Smooth muscle cell (in vitro differentiated cells): Measurements from ENCODE around the gene LRRC28. TPM values are rescaled to one million over a fixed set of nuclear protein-coding genes. Genes with fewer than 3 reads are reported as not detected.

Source experiments
- DNase-seq: peaks from one replicate; lab custom pipeline; 2025; ENCODE audit not compliant: unreplicated experiment; lab: John Stamatoyannopoulos, UW
- H2AFZ ChIP-seq: fragments of 200-600 bp; sonication (generic); 2 replicates; pipeline ENCODE4 v1.6.0; 2016; ENCODE audit warnings: antibody characterized with exemption, low read depth, mild to moderate bottlenecking
- H3F3A ChIP-seq: fragments of 200-600 bp; sonication (generic); 2 replicates; pipeline ENCODE4 v1.6.0; 2017; ENCODE audit warnings: antibody characterized with exemption, low read depth
- H3K27ac ChIP-seq: fragments of 200-600 bp; sonication (generic); 2 replicates; pipeline ENCODE4 v1.5.1; 2016; ENCODE audit warnings: low read depth, mild to moderate bottlenecking
- H3K27me3 ChIP-seq: fragments of 200-600 bp; sonication (generic); 2 replicates; pipeline ENCODE4 v1.6.1; 2016; ENCODE audit warnings: low read depth, mild to moderate bottlenecking
- H3K36me3 ChIP-seq: fragments of 200-600 bp; sonication (generic); 2 replicates; pipeline ENCODE4 v1.5.1; 2016; ENCODE audit warnings: low read depth
- H3K4me1 ChIP-seq: fragments of 200-600 bp; sonication (generic); 2 replicates; pipeline ENCODE4 v1.5.1; 2016; ENCODE audit warnings: low read depth
- H3K4me2 ChIP-seq: fragments of 200-600 bp; sonication (generic); 2 replicates; pipeline ENCODE4 v1.6.0; 2016; ENCODE audit warnings: mild to moderate bottlenecking
- H3K4me3 ChIP-seq: fragments of 200-600 bp; sonication (generic); 2 replicates; pipeline ENCODE4 v1.5.1; 2016; ENCODE audit warnings: mild to moderate bottlenecking
- H3K79me2 ChIP-seq: fragments of 200-600 bp; sonication (generic); 2 replicates; pipeline ENCODE4 v1.6.0; 2016; ENCODE audit warnings: low read depth, mild to moderate bottlenecking
- H3K9ac ChIP-seq: fragments of 200-600 bp; sonication (generic); 2 replicates; pipeline ENCODE4 v1.6.0; 2016; ENCODE audit warnings: low read depth
- H3K9me3 ChIP-seq: fragments of 200-600 bp; sonication (generic); replicated peaks from 2 replicates; pipeline ENCODE4 v1.5.1; 2016; ENCODE audit warnings: low read depth
- H4K20me1 ChIP-seq: fragments of 200-600 bp; sonication (generic); 2 replicates; pipeline ENCODE4 v1.6.0; 2016; ENCODE audit warnings: low read depth
- WGBS: methylation state at CpG from one replicate; pipeline ENCODE4 v1.1.7; 2016; ENCODE audit warnings: low lambda C conversion rate; 5-methylcytosine and 5-hydroxymethylcytosine counted together
- polyA plus RNA-seq: library from polyadenylated mRNA; unstranded; fragments of >200 nt; fragmentation: Nextera tagmentation; extraction: Ambion mirVana; gene quantifications from 2 replicates; pipeline ENCODE4 v1.2.1, GENCODE V29; 2016
- total RNA-seq: library from RNA; depleted of rRNA; stranded (reverse); fragments of >200 nt; gene quantifications from 2 replicates; pipeline ENCODE4 v1.2.3, GENCODE V29; 2014
- TF ChIP-seq, protein P1 (sequence below): fragments of 200-600 bp; sonication (generic); IDR thresholded peaks from 2 replicates; pipeline ENCODE4 v1.5.1; 2017; ENCODE audit warnings: borderline replicate concordance, mild to moderate bottlenecking, antibody characterized with exemption; ENCODE audit not compliant: insufficient read depth, poor library complexity, severe bottlenecking

The LRRC28 gene
- total and polyA plus RNA-seq, 2 experiments from 2014 or later: 26.5 to 28.8 TPM

DNA sequence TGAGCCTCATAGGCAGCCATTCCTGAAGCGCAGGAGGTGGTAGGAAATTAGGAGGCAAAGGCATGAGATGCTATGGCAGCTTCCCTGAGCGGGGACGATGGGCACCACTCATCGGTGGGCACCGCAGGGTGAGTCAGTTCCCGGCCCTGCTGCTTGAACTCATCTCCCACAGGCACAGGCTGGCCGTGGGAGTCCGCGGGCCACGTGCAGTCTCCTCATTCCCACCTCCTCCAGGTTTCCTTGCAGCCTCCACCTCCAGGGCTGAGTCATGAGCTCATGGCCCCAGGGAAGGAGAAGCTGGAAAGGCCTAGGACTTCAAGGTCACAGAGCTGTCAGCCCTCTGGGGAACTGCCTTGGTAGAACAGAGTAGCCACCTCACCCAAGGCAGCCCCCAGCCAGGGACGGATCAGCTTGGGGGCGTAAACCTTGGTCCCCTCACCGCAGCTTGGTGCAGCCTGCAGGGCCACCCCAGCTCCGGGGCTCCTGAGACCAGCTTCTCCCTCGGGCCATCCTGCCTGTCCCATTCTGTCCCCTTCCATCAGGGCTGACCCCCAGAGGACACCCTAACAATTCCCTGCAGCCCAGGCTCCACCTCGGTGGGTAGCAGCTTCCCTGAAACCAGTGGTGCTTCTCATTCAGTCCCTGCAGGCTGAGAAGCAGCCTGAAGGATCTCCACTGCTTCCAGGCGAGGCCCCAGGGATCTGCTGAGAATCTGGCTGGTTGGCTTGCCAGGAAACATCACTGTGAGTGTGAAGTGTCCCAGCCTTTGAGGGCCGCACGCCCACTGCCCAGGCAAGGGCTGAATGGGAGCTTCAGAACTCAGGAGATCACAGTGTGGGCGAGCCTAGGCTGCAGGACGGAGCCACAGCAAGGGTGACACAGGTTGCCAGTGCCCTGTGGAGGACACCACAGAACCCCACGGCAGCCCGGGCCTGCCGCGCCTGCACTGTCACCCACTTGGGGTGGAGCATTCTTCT lies 163.8 kb downstream of the LRRC28 start:
- no peak overlapping the region for H3K9ac ChIP-seq
- 73% methylated on average over 25 of the region's 25 CpGs for WGBS
- no peaks in the 10 kb centered on the region for H3K36me3 ChIP-seq
- no peak overlapping the region for H3K4me3 ChIP-seq
- H3K79me2 ChIP-seq: no peaks in the 10 kb centered on the region
- TF ChIP-seq, protein P1, sequence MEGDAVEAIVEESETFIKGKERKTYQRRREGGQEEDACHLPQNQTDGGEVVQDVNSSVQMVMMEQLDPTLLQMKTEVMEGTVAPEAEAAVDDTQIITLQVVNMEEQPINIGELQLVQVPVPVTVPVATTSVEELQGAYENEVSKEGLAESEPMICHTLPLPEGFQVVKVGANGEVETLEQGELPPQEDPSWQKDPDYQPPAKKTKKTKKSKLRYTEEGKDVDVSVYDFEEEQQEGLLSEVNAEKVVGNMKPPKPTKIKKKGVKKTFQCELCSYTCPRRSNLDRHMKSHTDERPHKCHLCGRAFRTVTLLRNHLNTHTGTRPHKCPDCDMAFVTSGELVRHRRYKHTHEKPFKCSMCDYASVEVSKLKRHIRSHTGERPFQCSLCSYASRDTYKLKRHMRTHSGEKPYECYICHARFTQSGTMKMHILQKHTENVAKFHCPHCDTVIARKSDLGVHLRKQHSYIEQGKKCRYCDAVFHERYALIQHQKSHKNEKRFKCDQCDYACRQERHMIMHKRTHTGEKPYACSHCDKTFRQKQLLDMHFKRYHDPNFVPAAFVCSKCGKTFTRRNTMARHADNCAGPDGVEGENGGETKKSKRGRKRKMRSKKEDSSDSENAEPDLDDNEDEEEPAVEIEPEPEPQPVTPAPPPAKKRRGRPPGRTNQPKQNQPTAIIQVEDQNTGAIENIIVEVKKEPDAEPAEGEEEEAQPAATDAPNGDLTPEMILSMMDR: no peak
- H2AFZ ChIP-seq: no peak overlapping the region
- peak overlapping the region; percentile 15 for H3K4me2 ChIP-seq
- H3K9me3 ChIP-seq: no peaks in the 10 kb centered on the region
- no peaks in the 10 kb centered on the region for H3F3A ChIP-seq
- H4K20me1 ChIP-seq: no peaks in the 10 kb centered on the region
- no peaks in the 10 kb centered on the region for H3K27me3 ChIP-seq
- DNase-seq: no peak
- no peak overlapping the region for H3K27ac ChIP-seq
- no peaks in the 10 kb centered on the region for H3K4me1 ChIP-seq

- no peaks in the 10 kb centered on the region for H3K36me3 ChIP-seq
- H3K4me3 ChIP-seq: no peak overlapping the region
- H3K9me3 ChIP-seq: no peaks in the 10 kb centered on the region
- no peaks in the 10 kb centered on the region for H3K79me2 ChIP-seq
- TF ChIP-seq, protein P1: no peak
- H3K27me3 ChIP-seq: no peaks in the 10 kb centered on the region
- DNase-seq: no peak
- no peak overlapping the region for H3K27ac ChIP-seq
- no peak overlapping the region for H2AFZ ChIP-seq
- H3K4me2 ChIP-seq: no peak overlapping the region
- no peaks in the 10 kb centered on the region for H4K20me1 ChIP-seq
- H3K9ac ChIP-seq: no peak overlapping the region
- H3F3A ChIP-seq: no peaks in the 10 kb centered on the region
- H3K4me1 ChIP-seq: no peaks in the 10 kb centered on the region
- 79% methylated on average over 19 of the region's 19 CpGs for WGBS
These were observed 165.2 kb downstream of the LRRC28 start for GRCh38 chr15:99416191-99417188.

DNA sequence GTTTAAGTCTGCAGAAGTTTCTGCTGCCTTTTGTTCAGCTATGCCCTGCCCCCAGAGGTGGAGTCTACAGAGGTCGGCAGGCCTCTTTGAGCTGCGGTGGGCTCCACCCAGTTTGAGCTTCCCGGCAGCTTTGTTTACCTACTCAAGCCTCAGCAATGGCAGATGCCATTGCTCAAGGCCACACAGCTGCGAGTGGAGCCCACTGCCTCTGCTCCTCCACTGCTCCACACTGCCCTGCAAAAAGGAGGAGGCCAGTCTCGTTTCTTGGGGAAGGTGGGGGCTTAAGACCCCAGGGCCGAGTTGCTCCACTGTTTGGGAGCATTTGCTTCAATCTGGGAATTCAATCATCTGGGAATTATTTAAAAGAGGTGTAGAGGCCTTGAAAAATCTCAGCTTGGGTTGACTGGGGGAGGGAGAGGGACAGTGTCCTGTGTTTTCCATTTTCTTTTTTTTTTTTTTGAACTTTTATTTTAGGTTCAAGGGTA lies 169.9 kb downstream of the LRRC28 start:
- Histone ChIP-seq H3F3A (no peaks in the 10 kb centered on the region), H3K4me1 (peaks cover 6% of the 10 kb centered on the region), H2AFZ (peak overlapping the region; percentile 75), H3K79me2 (no peaks in the 10 kb centered on the region), H3K27ac (no peak overlapping the region), H3K4me2 (no peak overlapping the region), H3K4me3 (no peak overlapping the region), H3K9ac (no peak overlapping the region), H4K20me1 (no peaks in the 10 kb centered on the region), H3K27me3 (no peaks in the 10 kb centered on the region), H3K36me3 (no peaks in the 10 kb centered on the region), H3K9me3 (no peaks in the 10 kb centered on the region)
- DNase-seq: no peak
- TF ChIP-seq, protein P1: no peak
- WGBS: 40% methylated on average over 6 of the region's 6 CpGs
